ENCODE results near the gene FADS1.

FADS1 gene

GRCh38 chr11:61826930-61827570, 10.2 kb upstream of the FADS1 start:
- no peak for DNase-seq (ENCODE audit: low read depth)

- DNase-seq (ENCODE audit: low read depth), result no peak
These were observed 3.4 kb upstream of the FADS1 start for GRCh38 chr11:61820174-61820573.

GRCh38 chr11:61817471-61818202, 834 bp upstream of the FADS1 start:
- DNase-seq (ENCODE audit: low read depth), result no peak

GRCh38 chr11:61815790-61816735, 740 bp downstream of the FADS1 start:
- peak; percentile 62 for DNase-seq (ENCODE audit: low read depth)

GRCh38 chr11:61814958-61815789, 1.6 kb downstream of the FADS1 start:
- peak; percentile 57 for DNase-seq (ENCODE audit: low read depth)

- no peak for DNase-seq (ENCODE audit: low read depth)
These were observed 2.4 kb downstream of the FADS1 start for GRCh38 chr11:61814247-61814957.

GRCh38 chr11:61812736-61813411, 3.9 kb downstream of the FADS1 start:
- DNase-seq (ENCODE audit: low read depth), result no peak

GRCh38 chr11:61811831-61812230, 5.0 kb downstream of the FADS1 start:
- no peak for DNase-seq (ENCODE audit: low read depth)

GRCh38 chr11:61810671-61811175, 6.1 kb downstream of the FADS1 start:
- no peak for DNase-seq (ENCODE audit: low read depth)

GRCh38 chr11:61806785-61807184, 10.0 kb downstream of the FADS1 start:
- DNase-seq (ENCODE audit: low read depth), result no peak

- no peak for DNase-seq (ENCODE audit: low read depth)
These were observed 11.7 kb downstream of the FADS1 start for GRCh38 chr11:61805146-61805545.

- no peak for DNase-seq (ENCODE audit: low read depth)
These were observed 12.7 kb downstream of the FADS1 start for GRCh38 chr11:61803889-61804647.

- no peak for DNase-seq (ENCODE audit: low read depth)
These were observed 14.2 kb downstream of the FADS1 start for GRCh38 chr11:61802605-61803004.

GRCh38 chr11:61800331-61801281, 16.2 kb downstream of the FADS1 start:
- no peak for DNase-seq (ENCODE audit: low read depth)

GRCh38 chr11:61799665-61800284, 17.0 kb downstream of the FADS1 start:
- no peak for DNase-seq (ENCODE audit: low read depth)

GRCh38 chr11:61797263-61797944, 19.4 kb downstream of the FADS1 start:
- no peak for DNase-seq (ENCODE audit: low read depth)

GRCh38 chr11:61795876-61796526, 20.8 kb downstream of the FADS1 start:
- DNase-seq (ENCODE audit: low read depth), result no peak

Measured in activated T-cell treated with anti-CD3 and anti-CD28 coated beads for 48 hours (primary cell).